GM19452 (cell line): Measurements from ENCODE around the gene MAP1S.

ENCODE experiments used
- ATAC-seq: cut with Tn5 transposase; IDR thresholded peaks from one replicate; pipeline ENCODE4 v1.9.1; 2021; ENCODE audit not compliant: unreplicated experiment

MAP1S gene, protein sequence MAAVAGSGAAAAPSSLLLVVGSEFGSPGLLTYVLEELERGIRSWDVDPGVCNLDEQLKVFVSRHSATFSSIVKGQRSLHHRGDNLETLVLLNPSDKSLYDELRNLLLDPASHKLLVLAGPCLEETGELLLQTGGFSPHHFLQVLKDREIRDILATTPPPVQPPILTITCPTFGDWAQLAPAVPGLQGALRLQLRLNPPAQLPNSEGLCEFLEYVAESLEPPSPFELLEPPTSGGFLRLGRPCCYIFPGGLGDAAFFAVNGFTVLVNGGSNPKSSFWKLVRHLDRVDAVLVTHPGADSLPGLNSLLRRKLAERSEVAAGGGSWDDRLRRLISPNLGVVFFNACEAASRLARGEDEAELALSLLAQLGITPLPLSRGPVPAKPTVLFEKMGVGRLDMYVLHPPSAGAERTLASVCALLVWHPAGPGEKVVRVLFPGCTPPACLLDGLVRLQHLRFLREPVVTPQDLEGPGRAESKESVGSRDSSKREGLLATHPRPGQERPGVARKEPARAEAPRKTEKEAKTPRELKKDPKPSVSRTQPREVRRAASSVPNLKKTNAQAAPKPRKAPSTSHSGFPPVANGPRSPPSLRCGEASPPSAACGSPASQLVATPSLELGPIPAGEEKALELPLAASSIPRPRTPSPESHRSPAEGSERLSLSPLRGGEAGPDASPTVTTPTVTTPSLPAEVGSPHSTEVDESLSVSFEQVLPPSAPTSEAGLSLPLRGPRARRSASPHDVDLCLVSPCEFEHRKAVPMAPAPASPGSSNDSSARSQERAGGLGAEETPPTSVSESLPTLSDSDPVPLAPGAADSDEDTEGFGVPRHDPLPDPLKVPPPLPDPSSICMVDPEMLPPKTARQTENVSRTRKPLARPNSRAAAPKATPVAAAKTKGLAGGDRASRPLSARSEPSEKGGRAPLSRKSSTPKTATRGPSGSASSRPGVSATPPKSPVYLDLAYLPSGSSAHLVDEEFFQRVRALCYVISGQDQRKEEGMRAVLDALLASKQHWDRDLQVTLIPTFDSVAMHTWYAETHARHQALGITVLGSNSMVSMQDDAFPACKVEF

DNA sequence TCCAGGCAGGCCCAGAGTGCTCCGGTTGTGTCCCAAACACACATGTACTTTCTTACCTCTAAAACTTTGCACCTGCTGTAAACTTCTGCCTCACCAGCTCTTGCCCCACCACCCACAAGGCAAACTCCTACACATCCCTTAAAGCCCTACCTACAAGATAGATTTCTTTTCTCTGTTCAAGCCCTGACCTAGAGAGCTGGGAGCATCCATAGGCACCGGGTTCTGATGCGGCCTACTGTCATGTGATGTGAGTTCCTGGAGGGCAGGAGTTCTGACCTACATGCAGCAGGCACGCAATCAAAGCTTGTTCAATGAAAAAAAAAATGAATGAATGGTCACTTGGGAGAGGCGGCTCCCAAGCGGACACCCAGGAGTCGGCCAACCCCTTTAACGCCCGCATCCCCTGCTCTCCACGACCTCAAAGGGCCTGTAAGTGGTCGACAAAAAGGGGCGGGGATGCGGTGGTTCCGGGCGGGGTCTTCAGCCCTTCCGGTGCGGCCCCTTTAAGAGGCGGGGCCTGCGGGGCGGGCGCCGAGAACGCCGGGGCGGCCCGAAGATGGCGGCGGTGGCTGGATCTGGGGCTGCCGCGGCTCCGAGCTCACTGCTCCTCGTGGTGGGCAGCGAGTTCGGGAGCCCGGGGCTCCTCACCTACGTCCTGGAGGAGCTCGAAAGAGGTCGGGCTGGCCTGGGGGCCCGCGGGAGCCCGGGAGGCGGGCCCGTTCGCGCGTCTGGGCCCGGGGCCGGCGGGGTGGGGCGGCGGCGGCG is at the start of gene MAP1S:
Gene MAP1S, plus strand, starts transcription at position 534 of the 765 bp plus-strand sequence. Its CDS starts 23 bp downstream, at position 557.
- ATAC-seq, result peak; percentile 68

DNA sequence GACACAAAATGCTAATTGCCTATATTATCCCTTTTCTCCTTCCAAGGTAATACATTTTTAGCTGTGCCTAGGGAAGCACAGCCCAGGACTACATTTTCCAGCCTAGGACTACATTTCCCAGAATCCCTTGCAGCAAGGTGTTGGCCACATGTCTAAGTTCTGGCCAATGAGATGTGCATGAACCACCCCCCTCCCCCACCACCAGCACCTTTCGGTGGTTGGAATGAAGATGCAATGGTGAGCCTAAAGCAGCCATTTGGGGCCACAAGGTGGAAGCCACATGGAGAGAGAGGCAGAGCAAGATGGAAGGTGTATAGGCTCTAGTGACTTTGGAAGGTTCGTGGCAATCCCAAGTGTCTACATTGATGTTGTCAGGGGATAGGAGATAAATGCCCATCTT is 47.4 kb upstream of the MAP1S start:
- no peak for ATAC-seq

- no peak for ATAC-seq
Observed at GRCh38 chr19:17673937-17674799, 45.1 kb upstream of the MAP1S start.

DNA sequence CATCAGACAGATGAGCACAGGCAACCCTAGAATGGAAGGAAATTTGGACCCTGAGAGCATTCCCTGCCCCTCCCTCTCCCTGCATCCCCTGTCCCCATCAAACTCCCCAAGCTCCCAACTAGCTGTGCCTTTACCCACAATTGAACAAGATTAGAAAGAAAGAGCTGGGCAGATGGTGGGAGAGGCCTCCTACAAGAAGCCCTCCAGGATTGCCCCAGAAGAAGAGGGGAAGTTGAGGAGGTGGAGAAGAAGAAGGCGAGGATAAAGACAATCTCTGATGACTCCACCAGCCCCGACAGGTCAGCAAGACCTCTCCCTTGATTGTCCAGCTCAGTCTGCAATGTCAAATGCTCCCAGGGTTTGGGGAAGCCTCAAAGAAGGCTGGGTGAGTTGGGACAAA is 43.0 kb upstream of the MAP1S start:
- ATAC-seq, result no peak

DNA sequence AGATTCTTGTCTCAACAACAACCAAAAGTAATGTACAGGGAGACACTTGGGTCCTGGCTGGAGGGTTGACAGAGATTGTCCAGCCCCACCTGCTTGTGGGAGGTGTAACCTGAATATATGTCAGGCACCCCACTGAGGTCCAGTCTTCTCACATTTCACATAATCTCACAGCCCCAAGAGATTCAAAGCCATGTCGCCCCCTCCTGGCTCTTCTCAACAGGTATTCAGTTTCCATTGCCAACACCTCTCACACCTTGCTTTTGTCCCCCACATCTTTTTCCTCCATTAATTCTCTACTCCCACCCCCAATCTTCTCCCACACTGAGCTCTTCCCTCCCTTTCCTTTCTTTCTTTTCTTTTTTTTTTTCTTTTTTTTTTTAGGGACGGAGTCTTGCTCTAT is 42.3 kb upstream of the MAP1S start:
- ATAC-seq, result no peak

- no peak for ATAC-seq
Observed at GRCh38 chr19:17678836-17679235, 40.4 kb upstream of the MAP1S start.

DNA sequence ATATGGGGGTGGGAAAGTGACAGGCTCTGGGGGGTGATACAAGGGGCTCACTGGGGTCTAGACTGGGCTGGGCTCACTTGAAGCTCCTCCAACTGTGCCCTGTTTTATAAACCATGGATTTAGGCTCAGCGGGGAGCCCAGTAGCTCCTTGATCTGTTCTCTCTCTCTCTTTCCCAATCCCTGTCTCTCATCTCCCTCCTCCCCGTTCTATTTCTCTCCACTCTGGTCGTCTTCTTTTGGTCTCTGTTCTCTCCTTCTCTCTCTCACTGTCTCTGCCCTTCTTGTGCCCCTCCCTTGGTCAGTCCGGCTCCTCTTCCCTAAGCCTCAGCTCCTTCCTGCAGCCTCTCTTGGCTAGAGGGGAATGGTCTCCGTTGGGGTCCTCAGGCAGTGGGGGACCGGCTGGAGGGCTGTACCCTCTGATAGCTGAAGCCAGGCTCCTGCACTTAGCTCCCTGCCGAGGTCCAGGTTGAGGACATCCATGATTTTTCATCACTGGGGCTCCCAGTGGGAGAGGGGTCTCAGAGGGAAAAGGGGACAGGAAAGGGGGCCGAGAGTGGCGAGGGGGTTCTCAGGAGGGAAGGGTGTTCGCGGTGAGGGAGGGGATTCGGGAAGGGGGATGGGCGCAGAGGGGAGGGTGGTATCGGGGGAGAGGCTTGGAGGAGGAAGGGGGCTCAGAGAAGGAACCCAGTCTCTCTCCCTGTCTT is 39.6 kb upstream of the MAP1S start:
- ATAC-seq, result no peak

GRCh38 chr19:17680230-17680722 is 39.0 kb upstream of the MAP1S start:
- ATAC-seq, result no peak

DNA sequence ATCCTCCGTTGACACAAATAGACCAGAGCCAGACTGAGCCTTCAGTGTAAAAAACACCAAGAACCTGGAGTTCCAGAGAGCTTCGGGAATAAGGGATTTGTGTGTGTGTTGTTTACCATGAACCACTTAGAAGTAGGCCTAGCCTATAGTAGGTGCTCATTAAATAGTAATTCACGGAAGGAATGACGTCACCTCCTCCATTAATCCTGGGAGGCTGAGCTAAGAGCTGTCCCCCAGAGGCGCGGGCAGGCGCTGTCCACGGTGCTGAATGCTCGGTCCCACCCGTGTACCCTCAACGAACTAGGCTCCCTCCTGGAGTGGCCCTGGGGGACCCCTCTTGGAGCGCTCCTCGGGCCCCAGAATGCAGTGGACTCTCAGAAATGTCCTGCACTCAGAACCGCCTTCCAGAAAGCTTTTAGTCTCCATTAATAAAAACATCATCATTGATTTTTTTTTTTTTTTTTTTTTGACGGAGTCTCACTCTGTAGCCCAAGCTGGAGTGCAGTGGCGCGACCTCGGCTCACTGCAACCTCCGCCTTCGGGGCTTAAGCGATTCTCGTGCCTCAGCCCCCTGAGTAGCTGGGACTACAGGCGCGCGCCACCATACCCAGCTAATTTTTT is 37.7 kb upstream of the MAP1S start:
- no peak for ATAC-seq

DNA sequence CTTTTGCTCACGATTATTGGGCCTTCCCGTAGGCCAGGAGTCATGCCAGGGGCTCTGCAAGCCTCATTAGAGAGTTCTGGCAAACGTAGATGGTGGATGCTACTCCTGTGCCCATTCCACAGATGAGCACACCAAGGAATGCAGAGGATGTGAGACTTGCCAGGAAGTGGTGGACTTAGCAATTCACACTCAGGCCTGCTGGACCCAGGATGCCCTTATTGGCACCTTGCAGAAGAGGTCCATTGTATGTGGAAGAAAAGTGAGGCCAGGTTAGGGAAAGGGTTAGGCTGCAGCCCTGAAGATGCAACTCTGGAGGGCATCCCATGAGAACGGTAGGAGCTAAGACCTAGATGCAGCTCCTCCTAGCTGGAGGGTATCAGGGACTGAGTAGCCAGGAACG is 37.0 kb upstream of the MAP1S start:
- no peak for ATAC-seq

GRCh38 chr19:17683078-17683477 is 36.2 kb upstream of the MAP1S start:
- no peak for ATAC-seq

DNA sequence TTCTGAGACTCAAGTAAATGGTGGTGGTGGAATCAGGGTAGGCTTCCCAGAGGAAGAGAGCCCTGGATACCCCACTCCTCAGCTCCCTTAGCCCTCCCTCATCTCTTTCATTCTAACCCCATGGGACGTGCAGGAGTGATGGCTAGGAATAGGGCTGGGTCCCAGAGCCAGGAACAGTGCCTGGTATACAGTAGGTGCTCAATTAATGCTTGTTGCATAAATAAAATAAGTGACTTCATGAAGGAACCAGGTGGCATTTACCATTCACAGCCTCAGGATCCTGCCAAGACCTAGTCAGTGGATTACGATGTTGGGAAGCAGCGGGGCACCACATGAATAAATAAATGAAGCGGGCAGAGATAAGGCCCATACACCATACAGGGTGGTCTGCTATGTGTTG is 35.0 kb upstream of the MAP1S start:
- no peak for ATAC-seq

GRCh38 chr19:17685451-17686022 is 33.7 kb upstream of the MAP1S start:
- ATAC-seq, result no peak

- ATAC-seq, result no peak
Observed at GRCh38 chr19:17686023-17686521, 33.2 kb upstream of the MAP1S start.

GRCh38 chr19:17686592-17687024 is 32.7 kb upstream of the MAP1S start:
- no peak for ATAC-seq

DNA sequence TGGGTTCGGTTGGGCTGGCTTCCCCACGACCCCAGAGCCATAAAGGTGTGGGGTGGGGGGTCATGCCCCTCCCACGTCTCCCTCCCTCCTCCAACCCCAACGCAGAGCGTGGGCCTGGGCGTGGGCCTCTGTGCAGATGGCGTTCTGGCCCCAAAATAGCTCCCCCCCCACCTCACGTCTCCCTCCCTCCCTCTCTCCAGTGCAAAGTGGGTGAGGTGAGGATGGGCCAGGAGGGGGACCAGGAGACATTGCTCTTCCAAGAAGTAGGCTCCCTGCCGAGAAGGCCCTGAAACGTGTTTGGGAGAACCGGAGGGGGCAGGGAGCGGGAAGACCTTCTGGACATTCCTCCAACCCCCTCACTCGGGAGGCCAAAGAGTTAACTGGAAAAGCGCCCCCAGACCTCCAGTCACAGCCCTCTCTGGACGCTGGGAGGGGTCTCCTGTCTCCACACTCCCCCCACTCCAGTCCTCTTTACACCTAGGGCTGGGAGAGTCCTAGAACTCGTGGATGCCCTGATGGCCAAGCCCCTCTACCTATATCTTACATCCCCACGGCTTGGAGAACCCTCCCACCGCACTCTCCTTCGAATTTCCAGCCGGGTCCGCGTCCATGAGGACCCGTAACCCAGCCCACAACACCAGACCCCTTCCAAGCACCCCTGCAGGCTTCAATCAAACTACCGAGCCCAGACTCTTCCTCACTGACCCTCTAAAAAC is 32.0 kb upstream of the MAP1S start:
- ATAC-seq, result no peak
